ENCODE results near the gene PREX1.

The PREX1 gene

GRCh38 chr20:48682529-48683363, 145.1 kb downstream of the PREX1 start:
- H3K36me3 ChIP-seq (ENCODE audit: control insufficient read depth, insufficient read depth, low read length): no peaks in the 10 kb centered on the region; the same call in 1 of the 2 replicates
- H3K9ac ChIP-seq (ENCODE audit: low read length): peak overlapping the region; percentile 26
- peaks cover 58% of the 10 kb centered on the region for H3K4me1 ChIP-seq (ENCODE audit: control insufficient read depth, insufficient read depth, low read length)
- no peaks in the 10 kb centered on the region for H3K9me3 ChIP-seq (ENCODE audit: control insufficient read depth, insufficient read depth, low read depth, low read length)
- H3K27ac ChIP-seq (ENCODE audit: low read depth, low read length): no peak overlapping the region
- no peak overlapping the region; the same call in 1 of the 2 replicates for H3K4me3 ChIP-seq (ENCODE audit: low read depth, low read length)
- H3K27me3 ChIP-seq (ENCODE audit: control insufficient read depth, insufficient read depth, low read length): no peaks in the 10 kb centered on the region

DNA sequence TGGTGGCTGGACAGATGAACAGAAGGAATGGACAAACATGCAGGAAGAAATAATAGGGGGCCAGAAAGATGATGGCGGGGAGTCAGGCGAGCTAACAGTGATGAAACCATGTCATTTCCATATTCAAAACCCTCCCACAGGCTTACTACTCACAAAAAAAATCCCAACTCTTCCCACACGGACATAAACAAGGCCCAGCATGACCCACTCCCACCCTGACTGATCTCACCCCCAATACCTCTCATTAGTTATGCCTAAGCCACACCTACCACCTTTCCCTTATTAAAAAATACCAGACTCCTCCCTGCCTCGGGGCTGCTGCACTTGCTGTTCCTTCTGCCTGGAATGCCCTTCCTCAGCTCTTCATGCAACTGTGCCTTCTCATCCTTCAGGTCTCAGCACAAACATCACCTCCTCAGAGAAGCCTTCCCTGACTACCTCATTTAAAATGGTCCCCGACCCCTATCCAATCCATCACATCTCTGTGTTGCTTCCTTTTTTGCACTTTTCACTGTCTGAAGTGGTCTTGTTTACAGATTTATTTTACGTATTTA, 145.8 kb downstream of the PREX1 start:
- Histone ChIP-seq H3K27ac (ENCODE audit: low read depth, low read length) (no peak overlapping the region), H3K9ac (ENCODE audit: low read length) (peak overlapping the region; percentile 26), H3K36me3 (ENCODE audit: control insufficient read depth, insufficient read depth, low read length) (no peaks in the 10 kb centered on the region; the same call in 1 of the 2 replicates), H3K27me3 (ENCODE audit: control insufficient read depth, insufficient read depth, low read length) (no peaks in the 10 kb centered on the region), H3K9me3 (ENCODE audit: control insufficient read depth, insufficient read depth, low read depth, low read length) (no peaks in the 10 kb centered on the region), H3K4me1 (ENCODE audit: control insufficient read depth, insufficient read depth, low read length) (peaks cover 54% of the 10 kb centered on the region), H3K4me3 (ENCODE audit: low read depth, low read length) (no peak overlapping the region)

GRCh38 chr20:48681201-48681872, 146.5 kb downstream of the PREX1 start:
- Histone ChIP-seq H3K4me3 (ENCODE audit: low read depth, low read length) (no peak overlapping the region), H3K36me3 (ENCODE audit: control insufficient read depth, insufficient read depth, low read length) (no peaks in the 10 kb centered on the region; the same call in 1 of the 2 replicates), H3K9ac (ENCODE audit: low read length) (no peak overlapping the region), H3K27ac (ENCODE audit: low read depth, low read length) (no peak overlapping the region), H3K9me3 (ENCODE audit: control insufficient read depth, insufficient read depth, low read depth, low read length) (no peaks in the 10 kb centered on the region), H3K4me1 (ENCODE audit: control insufficient read depth, insufficient read depth, low read length) (peaks cover 48% of the 10 kb centered on the region), H3K27me3 (ENCODE audit: control insufficient read depth, insufficient read depth, low read length) (no peaks in the 10 kb centered on the region)

- Histone ChIP-seq H3K4me3 (ENCODE audit: low read depth, low read length) (no peak overlapping the region), H3K9me3 (ENCODE audit: control insufficient read depth, insufficient read depth, low read depth, low read length) (no peaks in the 10 kb centered on the region), H3K36me3 (ENCODE audit: control insufficient read depth, insufficient read depth, low read length) (peaks cover 5% of the 10 kb centered on the region; the same call in 1 of the 2 replicates), H3K27me3 (ENCODE audit: control insufficient read depth, insufficient read depth, low read length) (no peaks in the 10 kb centered on the region), H3K9ac (ENCODE audit: low read length) (no peak overlapping the region), H3K27ac (ENCODE audit: low read depth, low read length) (no peak overlapping the region), H3K4me1 (ENCODE audit: control insufficient read depth, insufficient read depth, low read length) (peaks cover 43% of the 10 kb centered on the region)
Measured at GRCh38 chr20:48680650-48681049, 147.1 kb downstream of the PREX1 start.

- Histone ChIP-seq H3K27ac (ENCODE audit: low read depth, low read length) (no peak overlapping the region), H3K4me1 (ENCODE audit: control insufficient read depth, insufficient read depth, low read length) (peaks cover 36% of the 10 kb centered on the region), H3K36me3 (ENCODE audit: control insufficient read depth, insufficient read depth, low read length) (peaks cover 5% of the 10 kb centered on the region; the same call in 1 of the 2 replicates)
Measured at GRCh38 chr20:48679599-48679998, 148.2 kb downstream of the PREX1 start.

GRCh38 chr20:48679011-48679410, 148.8 kb downstream of the PREX1 start:
- Histone ChIP-seq H3K9ac (ENCODE audit: low read length) (no peak overlapping the region), H3K27ac (ENCODE audit: low read depth, low read length) (no peak overlapping the region), H3K4me1 (ENCODE audit: control insufficient read depth, insufficient read depth, low read length) (peaks cover 30% of the 10 kb centered on the region), H3K27me3 (ENCODE audit: control insufficient read depth, insufficient read depth, low read length) (no peaks in the 10 kb centered on the region), H3K9me3 (ENCODE audit: control insufficient read depth, insufficient read depth, low read depth, low read length) (no peaks in the 10 kb centered on the region), H3K36me3 (ENCODE audit: control insufficient read depth, insufficient read depth, low read length) (peaks cover 5% of the 10 kb centered on the region; the same call in 1 of the 2 replicates), H3K4me3 (ENCODE audit: low read depth, low read length) (no peak overlapping the region)

More at GRCh38 chr20:48679599-48679998, 148.2 kb downstream of the PREX1 start:
- no peak overlapping the region for H3K4me3 ChIP-seq (ENCODE audit: low read depth, low read length)
- H3K27me3 ChIP-seq (ENCODE audit: control insufficient read depth, insufficient read depth, low read length): no peaks in the 10 kb centered on the region
- H3K9ac ChIP-seq (ENCODE audit: low read length): no peak overlapping the region
- no peaks in the 10 kb centered on the region for H3K9me3 ChIP-seq (ENCODE audit: control insufficient read depth, insufficient read depth, low read depth, low read length)

- Histone ChIP-seq H3K27ac (ENCODE audit: low read depth, low read length) (no peak overlapping the region), H3K9me3 (ENCODE audit: control insufficient read depth, insufficient read depth, low read depth, low read length) (no peaks in the 10 kb centered on the region), H3K4me3 (ENCODE audit: low read depth, low read length) (no peak overlapping the region), H3K4me1 (ENCODE audit: control insufficient read depth, insufficient read depth, low read length) (peaks cover 25% of the 10 kb centered on the region), H3K36me3 (ENCODE audit: control insufficient read depth, insufficient read depth, low read length) (peaks cover 5% of the 10 kb centered on the region; the same call in 1 of the 2 replicates), H3K9ac (ENCODE audit: low read length) (no peak overlapping the region), H3K27me3 (ENCODE audit: control insufficient read depth, insufficient read depth, low read length) (no peaks in the 10 kb centered on the region)
Measured at GRCh38 chr20:48678421-48678820, 149.4 kb downstream of the PREX1 start.

- H3K4me3 ChIP-seq (ENCODE audit: low read depth, low read length): no peak overlapping the region
- peaks cover 5% of the 10 kb centered on the region; the same call in 1 of the 2 replicates for H3K36me3 ChIP-seq (ENCODE audit: control insufficient read depth, insufficient read depth, low read length)
- peaks cover 10% of the 10 kb centered on the region for H3K4me1 ChIP-seq (ENCODE audit: control insufficient read depth, insufficient read depth, low read length)
- no peaks in the 10 kb centered on the region for H3K27me3 ChIP-seq (ENCODE audit: control insufficient read depth, insufficient read depth, low read length)
- no peak overlapping the region for H3K27ac ChIP-seq (ENCODE audit: low read depth, low read length)
- no peaks in the 10 kb centered on the region for H3K9me3 ChIP-seq (ENCODE audit: control insufficient read depth, insufficient read depth, low read depth, low read length)
- H3K9ac ChIP-seq (ENCODE audit: low read length): no peak overlapping the region
Measured at GRCh38 chr20:48676795-48677460, 150.9 kb downstream of the PREX1 start.

- peaks cover 8% of the 10 kb centered on the region; the same call in 1 of the 2 replicates for H3K4me1 ChIP-seq (ENCODE audit: control insufficient read depth, insufficient read depth, low read length)
- H3K36me3 ChIP-seq (ENCODE audit: control insufficient read depth, insufficient read depth, low read length): peaks cover 5% of the 10 kb centered on the region; the same call in 1 of the 2 replicates
- H3K4me3 ChIP-seq (ENCODE audit: low read depth, low read length): no peak overlapping the region
- H3K27me3 ChIP-seq (ENCODE audit: control insufficient read depth, insufficient read depth, low read length): no peaks in the 10 kb centered on the region
- no peak overlapping the region for H3K27ac ChIP-seq (ENCODE audit: low read depth, low read length)
- no peaks in the 10 kb centered on the region for H3K9me3 ChIP-seq (ENCODE audit: control insufficient read depth, insufficient read depth, low read depth, low read length)
- no peak overlapping the region for H3K9ac ChIP-seq (ENCODE audit: low read length)
Measured at GRCh38 chr20:48676125-48676524, 151.7 kb downstream of the PREX1 start.

- H3K27me3 ChIP-seq (ENCODE audit: control insufficient read depth, insufficient read depth, low read length): no peaks in the 10 kb centered on the region
- peaks cover 2% of the 10 kb centered on the region; the same call in 1 of the 2 replicates for H3K4me1 ChIP-seq (ENCODE audit: control insufficient read depth, insufficient read depth, low read length)
- H3K36me3 ChIP-seq (ENCODE audit: control insufficient read depth, insufficient read depth, low read length): peaks cover 5% of the 10 kb centered on the region; the same call in 1 of the 2 replicates
- H3K9ac ChIP-seq (ENCODE audit: low read length): no peak overlapping the region
- H3K4me3 ChIP-seq (ENCODE audit: low read depth, low read length): no peak overlapping the region
- no peaks in the 10 kb centered on the region for H3K9me3 ChIP-seq (ENCODE audit: control insufficient read depth, insufficient read depth, low read depth, low read length)
- no peak overlapping the region for H3K27ac ChIP-seq (ENCODE audit: low read depth, low read length)
Measured at GRCh38 chr20:48674461-48674860, 153.3 kb downstream of the PREX1 start.
